Stimulated activated CD8-positive, alpha-beta memory T cell treated with anti-CD3 and anti-CD28 coated beads, Interleukin-15, amount 100 ng/mL, for 1 hour (primary cell): Measurements from ENCODE around the gene ZNF792.
"Not testable (repeated sequence)": the region's sequence is repeated elsewhere in the genome, so short reads cannot be mapped to it uniquely, and the experiment has no call there.

Experiments
- DNase-seq: peaks from one replicate; pipeline ENCODE4 v3.0.0-alpha.2; 2020; ENCODE audit warnings: low read depth

ZNF792 gene

DNA sequence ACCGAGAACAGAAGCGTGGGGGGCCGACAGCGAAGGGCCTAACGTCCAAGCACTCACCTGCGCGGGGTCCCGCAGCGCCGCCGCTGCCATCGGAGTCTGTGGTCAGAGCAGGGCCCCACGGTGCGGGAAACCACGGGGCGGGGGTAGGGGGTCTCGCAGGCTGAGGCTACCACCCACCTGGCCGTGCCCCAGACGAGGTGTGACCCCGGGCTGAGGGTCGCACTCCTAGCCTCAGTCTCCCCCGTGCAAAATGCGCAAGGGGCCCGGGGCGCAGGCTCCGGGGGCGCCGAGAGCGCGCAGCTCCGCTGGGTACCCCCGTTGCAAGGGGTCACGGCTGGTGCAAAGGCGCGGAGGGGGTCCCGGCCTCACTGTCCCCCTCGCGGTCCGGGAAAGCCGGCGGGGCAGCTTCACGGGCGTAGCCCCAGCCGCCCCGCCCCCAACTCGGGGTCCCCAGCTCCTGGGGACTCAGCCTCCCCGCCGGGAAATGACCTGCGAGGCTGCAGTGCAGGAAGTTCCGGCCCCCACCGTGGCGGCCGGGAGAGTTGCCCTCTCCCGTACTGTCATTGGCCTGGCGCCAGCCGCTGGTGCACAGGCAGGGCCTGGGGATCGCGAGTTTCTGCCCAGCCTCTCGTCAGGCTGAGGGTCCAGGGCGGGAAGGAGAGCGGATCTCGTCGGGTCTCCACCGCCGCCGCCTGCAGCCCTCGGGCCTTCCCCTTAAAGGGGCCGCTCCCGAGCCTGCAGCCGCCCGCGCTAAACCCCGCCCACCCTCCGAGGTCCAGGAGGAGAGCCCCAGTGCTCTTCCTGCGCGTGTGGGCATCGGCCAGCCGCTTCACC, at the start of gene ZNF792:
Gene ZNF792, minus strand, starts transcription at position 657 of the 834 bp plus-strand sequence. Its CDS starts 567 bp downstream, at position 90.
- peak; percentile 7 for DNase-seq

DNA sequence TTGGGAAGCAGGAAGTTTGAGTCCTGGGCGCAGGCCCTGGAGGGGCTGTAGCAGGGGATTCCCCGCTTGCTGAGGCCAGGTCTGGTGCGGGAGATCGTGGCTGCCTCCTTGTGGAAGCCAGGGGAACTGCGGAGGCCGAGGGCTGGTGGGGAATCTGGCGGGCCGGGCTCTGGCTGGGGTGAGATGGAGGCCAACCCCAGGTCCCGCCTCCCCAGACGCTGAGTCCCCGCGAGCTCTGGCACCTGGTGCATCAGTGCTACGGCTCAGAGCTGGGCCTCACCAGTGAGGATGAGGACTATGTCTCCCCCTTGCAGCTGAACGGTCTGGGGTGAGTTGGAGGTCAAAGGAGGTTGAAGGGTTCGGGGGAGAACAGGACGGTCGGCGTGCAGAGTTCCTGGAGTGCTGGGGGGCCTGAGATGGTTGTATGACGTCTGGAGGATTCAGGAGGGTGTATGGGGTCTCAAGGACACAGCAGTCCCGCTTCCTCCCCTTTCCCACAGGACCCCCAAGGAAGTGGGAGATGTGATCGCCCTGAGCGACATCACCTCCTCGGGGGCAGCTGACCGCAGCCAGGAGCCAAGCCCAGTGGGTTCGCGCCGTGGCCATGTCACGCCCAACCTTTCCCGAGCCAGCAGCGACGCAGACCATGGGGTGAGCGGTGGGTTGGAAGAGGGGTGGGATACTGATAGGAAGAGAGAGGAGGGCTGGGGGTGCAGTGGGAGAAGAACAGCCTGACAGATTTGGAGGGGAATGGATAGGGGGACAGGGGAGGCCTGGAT, 49.2 kb upstream of the ZNF792 start:
- peak; percentile 68 for DNase-seq

GRCh38 chr19:35011737-35012682, 48.0 kb upstream of the ZNF792 start:
- no peak for DNase-seq

DNA sequence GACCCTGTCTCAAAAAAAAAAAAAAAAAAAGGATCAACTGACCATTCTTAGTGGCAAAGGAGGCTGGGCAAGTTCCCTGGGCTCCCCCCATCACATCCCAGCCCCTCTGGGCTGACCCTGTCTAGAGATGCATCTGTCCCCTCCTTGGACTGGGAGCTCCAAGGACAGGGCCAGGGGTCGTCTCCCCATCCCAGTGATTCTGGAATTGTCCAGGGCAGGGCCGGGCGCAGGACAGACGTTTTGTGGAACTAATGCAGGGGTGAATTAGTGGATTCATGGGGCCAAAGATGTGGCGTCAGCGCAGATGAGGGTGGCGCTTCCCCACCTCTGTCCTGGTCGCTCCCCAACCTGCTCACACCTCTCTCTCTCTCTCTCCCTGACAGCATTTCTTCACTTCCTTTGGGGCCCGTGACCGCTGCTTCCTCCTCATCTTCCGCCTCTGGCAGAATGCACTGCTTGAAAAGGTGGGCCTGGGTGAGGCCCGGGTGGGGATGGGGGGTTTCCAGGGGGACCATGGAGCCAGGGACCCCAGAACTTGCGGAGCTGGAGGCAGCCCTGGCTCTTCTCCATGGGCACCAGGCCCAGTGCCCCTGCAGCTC, 47.2 kb upstream of the ZNF792 start:
- no peak for DNase-seq

DNA sequence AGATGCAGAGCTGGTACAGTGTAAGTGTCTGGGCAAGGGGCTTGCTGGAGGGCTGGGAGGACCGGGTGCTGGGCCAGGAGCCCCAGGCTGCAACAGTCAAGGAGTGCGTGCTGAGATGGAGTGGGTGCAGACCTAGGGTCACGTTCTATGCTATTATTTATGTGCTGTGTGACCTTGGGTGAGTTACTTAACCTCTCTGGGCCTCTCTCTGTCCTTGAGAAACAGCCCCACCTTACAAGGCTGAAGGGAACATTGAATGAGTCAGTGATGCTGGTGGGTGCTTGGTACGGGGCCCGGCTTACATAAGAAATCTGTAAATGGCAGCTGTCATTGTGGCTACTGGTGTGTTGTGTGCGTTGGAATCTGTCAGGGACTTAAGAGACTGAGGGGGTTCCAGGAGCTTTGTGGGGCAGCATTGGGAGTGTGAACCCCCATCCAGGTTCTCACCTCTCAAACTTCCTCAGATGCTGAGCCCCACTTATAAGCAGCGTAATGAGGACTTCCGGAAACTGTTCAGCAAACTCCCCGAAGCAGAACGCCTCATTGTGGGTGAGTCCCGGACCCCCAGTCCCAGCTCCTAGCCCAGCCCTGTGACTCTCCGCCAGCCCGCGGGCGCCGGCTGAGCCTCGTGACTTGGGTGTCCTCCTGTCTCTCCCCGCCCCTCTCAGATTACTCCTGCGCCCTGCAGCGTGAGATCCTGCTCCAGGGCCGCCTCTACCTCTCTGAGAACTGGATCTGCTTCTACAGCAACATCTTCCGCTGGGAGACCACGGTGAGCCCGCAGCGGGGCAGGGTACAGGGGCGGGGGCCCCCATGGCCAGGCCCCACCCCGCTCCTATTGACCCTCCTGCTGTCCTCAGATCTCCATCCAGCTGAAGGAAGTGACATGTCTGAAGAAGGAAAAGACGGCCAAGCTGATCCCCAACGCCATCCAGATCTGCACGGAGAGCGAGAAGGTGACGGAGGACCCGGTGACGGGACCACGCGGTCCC, 45.7 kb upstream of the ZNF792 start:
- no peak for DNase-seq

DNA sequence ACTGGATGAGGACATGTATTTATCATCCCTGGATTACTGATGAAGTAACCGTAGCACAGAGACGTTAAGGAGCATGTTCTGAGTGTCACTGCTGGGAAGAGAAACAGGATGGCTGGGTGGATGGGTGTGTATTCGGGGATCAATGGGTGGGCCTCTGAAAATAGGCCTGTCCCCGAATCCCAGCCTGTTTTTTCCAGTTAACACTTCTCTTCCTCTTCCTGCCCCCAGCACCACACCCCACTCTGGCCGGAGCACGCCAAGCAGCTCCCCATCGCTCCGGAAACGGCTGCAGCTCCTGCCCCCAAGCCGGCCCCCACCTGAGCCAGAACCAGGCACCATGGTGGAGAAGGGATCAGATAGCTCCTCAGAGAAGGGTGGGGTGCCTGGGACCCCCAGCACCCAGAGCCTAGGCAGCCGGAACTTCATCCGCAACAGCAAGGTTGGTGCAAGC, 44.9 kb upstream of the ZNF792 start:
- no peak for DNase-seq

GRCh38 chr19:35007427-35007826, 43.4 kb upstream of the ZNF792 start:
- DNase-seq: not testable (repeated sequence)

- no peak for DNase-seq
Observed at GRCh38 chr19:35006999-35007365, 43.0 kb upstream of the ZNF792 start.

DNA sequence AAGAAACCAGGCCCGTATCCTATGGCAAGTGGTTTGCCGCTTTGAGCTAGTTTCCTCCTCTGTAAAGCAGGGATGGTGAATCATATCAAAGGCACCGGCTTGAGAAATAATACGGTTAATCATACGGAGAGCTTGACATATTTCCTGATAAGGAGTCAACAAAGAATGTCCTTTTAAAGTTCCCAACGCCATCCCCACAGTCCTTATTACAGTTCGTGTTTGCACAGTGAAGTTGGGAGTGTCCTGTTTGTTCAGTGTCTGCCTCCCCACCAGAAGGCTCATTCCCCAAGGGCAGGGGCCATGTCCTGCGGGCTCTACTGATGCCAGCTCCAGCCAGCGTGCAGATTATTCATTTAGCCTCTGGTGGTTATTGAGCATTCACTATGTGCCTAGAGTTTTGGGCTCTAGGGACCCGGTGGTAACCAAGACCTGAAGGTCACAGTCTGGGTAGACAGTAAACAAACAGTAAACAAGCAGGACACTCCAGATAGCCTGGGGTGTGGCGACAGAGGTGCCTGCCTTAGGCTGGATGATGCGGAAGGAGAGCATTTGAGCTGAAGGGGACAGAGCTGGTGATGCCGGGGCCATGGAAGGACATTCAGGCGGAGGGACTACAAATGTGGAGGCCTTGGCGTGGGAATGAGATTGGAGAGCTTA, 42.4 kb upstream of the ZNF792 start:
- no peak for DNase-seq

GRCh38 chr19:35006007-35006341, 41.9 kb upstream of the ZNF792 start:
- not testable (repeated sequence) for DNase-seq

GRCh38 chr19:35005256-35005977, 41.4 kb upstream of the ZNF792 start:
- DNase-seq: no peak

DNA sequence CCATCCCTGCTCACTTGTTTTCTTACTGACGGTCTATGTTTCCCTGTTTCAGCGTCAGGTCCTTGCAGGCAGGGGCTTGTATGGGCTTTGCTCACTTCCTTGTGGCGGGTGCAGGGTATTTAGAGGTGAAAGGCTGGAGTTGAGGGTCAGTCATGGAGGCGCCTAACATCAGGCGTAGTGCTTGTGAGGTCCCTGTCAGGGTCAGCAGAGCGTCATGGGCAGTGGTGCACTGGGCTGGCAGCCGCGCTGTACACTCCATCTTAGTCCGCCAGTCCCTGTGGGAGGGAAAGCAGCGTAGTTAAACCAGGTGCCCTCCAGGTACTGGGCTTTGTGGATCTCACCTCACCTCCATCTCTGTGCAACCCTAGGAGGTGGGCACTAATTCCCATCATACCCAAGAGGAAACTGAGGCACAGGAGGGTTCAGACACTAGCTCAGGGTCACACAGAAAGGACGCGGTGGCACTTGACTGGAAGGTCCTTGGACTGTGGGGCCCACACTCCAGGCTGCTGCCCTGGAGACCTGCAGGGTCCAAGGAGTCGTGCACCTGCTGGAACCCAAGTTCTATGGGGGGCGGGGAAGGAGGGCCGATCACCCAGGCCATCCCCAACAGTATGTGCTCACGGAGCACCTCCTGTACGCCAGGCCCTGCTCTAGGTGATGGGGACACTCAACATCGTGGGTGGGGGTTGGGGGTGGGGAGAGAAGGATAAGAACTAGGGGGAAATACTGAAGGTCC, 40.7 kb upstream of the ZNF792 start:
- no peak for DNase-seq

GRCh38 chr19:35002037-35002535, 38.1 kb upstream of the ZNF792 start:
- no peak for DNase-seq

DNA sequence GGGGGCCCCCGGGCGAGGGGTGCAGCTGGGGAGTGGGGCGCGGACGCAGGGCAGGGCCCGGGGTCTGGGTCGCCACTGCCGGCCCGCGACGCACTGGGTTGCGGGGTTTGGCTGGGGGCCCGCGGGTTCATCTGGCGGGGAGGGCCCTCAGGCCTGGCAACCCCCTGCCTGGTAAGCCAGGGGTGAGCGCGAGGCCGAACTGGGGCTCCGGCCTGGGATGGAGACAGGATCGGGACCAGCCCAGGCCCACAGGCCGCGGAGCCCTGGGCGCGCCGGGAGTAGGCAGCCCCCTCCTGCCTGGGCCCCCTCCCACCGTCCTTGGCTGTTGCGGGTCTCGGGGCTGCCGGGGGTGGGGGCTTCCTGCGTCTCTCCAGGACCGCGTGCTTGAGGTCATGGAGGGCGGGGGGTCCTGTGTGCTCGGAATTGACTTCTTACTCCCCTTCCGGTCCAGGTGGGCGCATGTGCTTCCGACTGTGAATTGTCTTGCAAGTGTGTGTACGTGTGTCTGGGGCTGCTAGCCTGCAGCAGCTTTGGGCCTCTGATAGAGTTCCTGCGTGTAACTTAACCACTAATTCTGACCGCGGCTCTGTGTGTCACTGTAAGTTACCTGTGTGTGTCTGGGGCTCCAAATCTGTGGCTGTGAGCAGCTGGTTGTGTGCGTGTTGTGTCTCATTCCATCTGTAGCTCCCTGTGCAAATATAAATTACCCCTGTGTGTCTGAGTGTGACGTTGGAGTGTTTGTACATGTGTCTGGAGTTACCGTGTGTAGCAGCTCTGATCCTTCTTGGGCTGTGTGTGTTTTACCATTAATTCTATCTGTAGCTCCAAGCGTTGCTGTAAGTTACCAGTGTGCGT, 36.8 kb upstream of the ZNF792 start:
- DNase-seq: no peak

- no peak for DNase-seq
Observed at GRCh38 chr19:35000338-35000646, 36.3 kb upstream of the ZNF792 start.

- peak; percentile 46 for DNase-seq
Observed at GRCh38 chr19:34999498-35000337, 35.7 kb upstream of the ZNF792 start, which contains the start of gene GRAMD1A. Gene GRAMD1A (plus strand): TSS chr19:35000323. CDS start chr19:35000479, 156 bp downstream.
